Dermis blood vessel endothelial cell (primary cell): ENCODE measurements around the gene CD8A. TPM values are rescaled to one million over a fixed set of nuclear protein-coding genes. Genes with fewer than 3 reads are reported as not detected.
A peak's percentile ranks its signal among the peaks of the same experiment; 100 is the strongest.
"Not testable (repeated sequence)": the region's sequence is repeated elsewhere in the genome, so short reads cannot be mapped to it uniquely, and the experiment has no call there.

Experiments used
- DNase-seq: peaks from one replicate; pipeline ENCODE4 v3.0.0; 2010
- total RNA-seq: library from RNA; depleted of rRNA; stranded (reverse); fragments of >200 nt; gene quantifications from 2 replicates; pipeline ENCODE4 v1.2.3, GENCODE V29; 2014

Gene CD8A
- total RNA-seq, 1 donor from 2014 or later = not detected

GRCh38 chr2:86776532-86776931 is 14.2 kb downstream of the CD8A start:
- DNase-seq = no peak

DNA sequence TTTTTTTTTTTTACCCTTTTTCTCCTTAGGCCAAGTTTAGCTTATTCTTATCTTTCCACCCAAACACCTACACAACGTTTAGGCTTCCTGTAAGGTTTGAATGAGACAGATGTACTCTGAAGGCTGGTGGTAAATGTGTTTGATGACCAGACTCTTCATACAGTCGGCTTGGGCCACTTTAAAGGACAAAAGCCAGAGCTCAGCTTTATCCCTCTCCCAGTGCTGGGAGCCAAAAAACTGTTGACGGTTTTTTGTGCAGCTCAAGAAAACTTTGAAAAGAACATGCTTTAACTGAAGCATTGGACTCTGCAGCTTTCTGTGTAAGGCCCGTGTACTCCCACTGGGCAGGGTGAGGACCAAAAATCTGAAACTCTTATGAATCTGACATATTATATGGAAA is 15.4 kb downstream of the CD8A start:
- no peak for DNase-seq

GRCh38 chr2:86774862-86775261 is 15.9 kb downstream of the CD8A start:
- DNase-seq = no peak

GRCh38 chr2:86772611-86773010 is 18.1 kb downstream of the CD8A start:
- DNase-seq = no peak

DNA sequence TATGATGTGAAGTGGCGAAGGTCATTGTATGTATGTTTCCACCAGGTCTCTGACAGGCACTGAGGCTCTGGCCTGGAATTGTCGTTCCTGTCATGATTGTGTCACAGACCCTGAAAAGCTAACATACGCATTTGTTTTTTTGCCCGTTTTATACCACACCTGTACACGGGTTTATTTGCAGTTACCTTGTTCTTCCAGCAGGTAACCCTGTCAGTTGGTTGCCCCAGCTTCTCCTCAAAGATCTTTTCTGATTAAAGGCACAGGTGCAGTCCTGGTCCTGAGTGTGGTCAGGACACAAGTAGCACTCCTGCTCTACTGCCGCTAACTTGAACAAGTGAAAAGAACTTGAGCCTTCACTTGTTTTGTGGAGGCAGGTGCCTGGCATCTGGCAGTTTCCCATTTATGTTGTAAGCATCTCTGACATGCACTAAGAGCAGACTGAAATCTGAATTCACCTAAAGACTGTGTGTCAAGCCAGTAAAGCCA is 19.9 kb downstream of the CD8A start:
- DNase-seq = no peak

DNA sequence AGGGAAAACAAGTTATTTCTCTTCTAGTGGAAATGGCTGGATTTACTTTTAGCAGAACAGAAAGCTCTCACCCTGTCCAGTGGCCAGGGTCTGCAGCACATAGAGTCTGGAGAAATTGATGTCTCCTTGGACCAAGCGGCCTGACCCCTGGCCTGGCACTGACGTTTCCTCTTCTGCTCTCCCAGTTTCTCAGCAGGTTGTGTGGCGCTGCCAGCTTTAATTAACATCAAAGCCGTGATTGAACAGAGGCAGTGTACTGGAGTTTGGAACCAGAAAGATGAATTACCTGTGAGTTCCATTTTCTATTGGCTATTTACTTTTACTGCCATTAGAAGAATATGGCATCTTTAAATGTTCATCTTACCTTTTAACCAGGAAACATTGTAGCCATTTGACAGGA is 20.9 kb downstream of the CD8A start:
- DNase-seq = no peak

- DNase-seq = no peak
Measured at GRCh38 chr2:86768189-86768949, 22.3 kb downstream of the CD8A start.

- DNase-seq = no peak
Measured at GRCh38 chr2:86765310-86765695, 25.4 kb downstream of the CD8A start.

- DNase-seq = peak; percentile 69
Measured at GRCh38 chr2:86764661-86765309, 25.9 kb downstream of the CD8A start.

DNA sequence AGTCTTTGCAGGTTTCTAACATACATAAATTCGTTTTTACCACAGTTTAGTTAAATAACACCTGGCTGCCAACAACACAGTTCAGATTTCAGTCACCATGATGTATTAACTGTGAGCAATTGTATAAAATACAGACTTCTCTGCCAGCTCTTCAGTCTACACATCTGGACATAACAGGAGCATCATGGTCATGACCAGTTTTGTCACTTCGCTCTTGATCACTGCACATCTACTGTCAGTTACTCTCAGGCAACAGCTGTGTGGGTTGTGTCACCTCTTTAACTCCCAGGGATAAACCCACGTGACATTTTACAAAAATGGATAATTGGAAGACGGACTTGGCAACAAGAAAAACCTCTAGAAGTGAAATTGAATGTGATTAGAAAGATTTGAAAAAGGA is 30.3 kb downstream of the CD8A start:
- no peak for DNase-seq

DNA sequence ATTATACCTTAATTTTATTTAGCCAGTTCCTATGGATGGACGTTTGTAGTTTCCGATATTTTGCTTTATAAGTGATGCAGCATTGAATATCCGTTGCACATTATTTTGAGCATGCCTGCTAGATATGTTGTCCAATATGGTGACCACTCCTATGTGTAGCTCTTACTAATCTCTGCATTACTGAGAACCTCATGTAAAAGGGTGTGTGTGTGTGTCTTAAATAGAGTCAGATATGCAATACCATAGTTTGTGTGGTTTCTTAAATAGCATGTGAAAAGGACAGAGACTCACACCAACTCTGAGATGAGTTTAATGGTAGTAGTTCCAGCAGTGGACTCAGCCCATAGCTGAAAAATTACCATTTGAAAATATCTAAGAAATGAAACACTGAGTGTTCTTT is 32.3 kb downstream of the CD8A start:
- no peak for DNase-seq

DNA sequence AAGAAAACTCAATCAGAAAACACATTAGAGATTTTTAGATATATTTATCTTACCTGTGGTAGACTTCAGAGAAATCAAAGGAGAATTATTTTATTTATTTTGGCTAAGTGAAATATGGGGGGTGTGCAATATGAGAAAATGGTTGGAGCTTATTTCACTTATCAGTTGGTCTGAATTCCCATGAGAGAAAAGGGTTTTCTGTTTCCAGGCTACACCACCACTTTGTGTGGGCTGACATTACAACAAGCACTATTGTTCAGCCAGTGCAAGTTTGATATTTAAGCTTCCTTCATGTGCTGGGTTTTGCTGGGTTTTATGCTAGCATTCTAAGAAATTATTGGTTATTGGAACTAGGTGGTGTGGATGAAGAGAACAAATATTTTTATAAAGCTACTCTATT is 37.1 kb downstream of the CD8A start:
- DNase-seq = no peak

DNA sequence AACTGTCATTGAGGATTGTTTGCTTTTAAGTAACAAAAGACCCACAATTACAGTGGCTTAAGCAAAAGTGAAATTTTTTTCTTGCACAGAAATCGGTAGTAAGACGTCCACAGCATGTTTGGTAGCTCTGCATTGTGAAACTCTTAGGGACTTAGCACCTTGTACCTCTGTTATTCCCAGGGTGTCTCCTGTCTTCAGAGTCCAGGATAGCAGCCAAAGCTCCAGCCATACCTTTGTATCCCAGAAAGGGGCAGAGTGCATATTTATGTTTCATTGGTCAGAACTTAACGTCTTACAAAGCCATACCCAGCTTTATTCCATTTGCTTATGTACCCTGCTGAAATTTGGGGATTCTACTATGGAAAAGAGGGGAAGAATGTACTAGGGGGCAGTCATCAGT is 37.8 kb downstream of the CD8A start:
- no peak for DNase-seq

DNA sequence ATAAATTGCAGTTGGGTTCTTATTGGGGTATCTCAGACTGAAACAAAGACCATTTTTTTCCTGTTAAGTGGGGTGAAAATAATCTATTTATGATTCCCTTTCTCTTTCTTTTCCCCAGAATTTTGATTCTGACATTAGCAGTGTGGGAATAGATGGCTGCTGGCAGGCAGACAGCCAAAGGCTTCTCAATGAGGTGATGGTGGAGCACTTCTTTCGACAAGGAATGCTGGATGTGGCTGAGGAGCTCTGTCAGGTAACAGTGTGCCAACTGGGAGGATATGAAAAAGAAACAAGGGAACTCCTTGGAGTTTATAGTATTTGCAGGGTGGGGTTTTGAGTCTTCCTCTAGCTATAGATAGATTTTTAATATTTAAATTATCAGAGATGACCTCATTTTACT is 38.9 kb downstream of the CD8A start:
- DNase-seq = no peak

- peak; percentile 1 for DNase-seq
Measured at GRCh38 chr2:86750240-86750839, 40.4 kb downstream of the CD8A start.

- DNase-seq = peak; percentile 57
Measured at GRCh38 chr2:86747711-86748639, 42.7 kb downstream of the CD8A start.

GRCh38 chr2:86746939-86747338 is 43.8 kb downstream of the CD8A start:
- DNase-seq = no peak

GRCh38 chr2:86744152-86744551 is 46.6 kb downstream of the CD8A start:
- DNase-seq = no peak

GRCh38 chr2:86741889-86742498 is 48.7 kb downstream of the CD8A start:
- not testable (repeated sequence) for DNase-seq

GRCh38 chr2:86739889-86740288 is 50.8 kb downstream of the CD8A start:
- DNase-seq = not testable (repeated sequence)

DNA sequence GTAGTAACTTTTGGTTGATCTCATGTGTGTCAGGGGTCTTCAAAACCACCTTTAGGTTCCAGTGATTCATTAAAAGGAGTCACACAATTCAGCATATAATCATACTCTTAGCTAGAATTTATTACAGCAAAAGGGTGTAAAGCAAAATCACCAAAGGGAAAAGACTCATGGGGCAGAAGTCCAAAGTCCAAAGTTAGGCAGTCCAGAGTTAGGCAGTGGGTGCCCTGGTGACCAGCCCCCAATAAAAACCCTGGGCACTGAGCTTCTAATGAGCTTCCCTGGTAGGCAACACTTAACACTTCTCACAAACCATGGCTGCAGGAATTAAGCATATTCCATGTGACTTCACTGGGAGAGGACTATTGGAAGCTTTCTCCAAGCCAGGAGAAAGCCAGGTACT is 51.2 kb downstream of the CD8A start:
- not testable (repeated sequence) for DNase-seq

DNA sequence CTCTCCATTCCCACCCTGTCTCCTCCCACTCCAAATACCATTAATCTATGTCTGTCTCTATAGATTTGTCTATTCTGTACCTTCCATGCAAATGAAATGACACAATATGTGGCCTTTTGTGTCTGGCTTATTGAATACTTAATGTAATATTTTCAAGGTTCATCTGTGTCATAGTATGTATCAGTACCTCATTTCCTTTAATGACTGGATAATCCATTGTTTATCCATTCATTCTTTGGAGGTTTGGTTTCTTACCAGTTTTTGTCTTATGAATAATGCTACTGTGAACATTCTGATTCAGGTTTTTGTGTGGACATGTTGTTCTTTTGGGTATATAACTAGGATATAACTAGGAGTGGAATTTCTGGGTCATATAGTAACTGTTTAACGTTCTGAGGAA is 55.8 kb downstream of the CD8A start:
- peak; percentile 13 for DNase-seq
